ENCODE measurements around the gene CD46. TPM values are rescaled to one million over a fixed set of nuclear protein-coding genes. Genes with fewer than 3 reads are reported as not detected.
"Not testable (repeated sequence)": the region's sequence is repeated elsewhere in the genome, so short reads cannot be mapped to it uniquely, and the experiment has no call there.

The CD46 gene
- polyA plus RNA-seq (2013, experiment 1 of 2; ENCODE audit: insufficient read length), result 73.9 TPM
- polyA plus RNA-seq (2013, experiment 2 of 2; ENCODE audit: insufficient read length), result 73.6 TPM

DNA sequence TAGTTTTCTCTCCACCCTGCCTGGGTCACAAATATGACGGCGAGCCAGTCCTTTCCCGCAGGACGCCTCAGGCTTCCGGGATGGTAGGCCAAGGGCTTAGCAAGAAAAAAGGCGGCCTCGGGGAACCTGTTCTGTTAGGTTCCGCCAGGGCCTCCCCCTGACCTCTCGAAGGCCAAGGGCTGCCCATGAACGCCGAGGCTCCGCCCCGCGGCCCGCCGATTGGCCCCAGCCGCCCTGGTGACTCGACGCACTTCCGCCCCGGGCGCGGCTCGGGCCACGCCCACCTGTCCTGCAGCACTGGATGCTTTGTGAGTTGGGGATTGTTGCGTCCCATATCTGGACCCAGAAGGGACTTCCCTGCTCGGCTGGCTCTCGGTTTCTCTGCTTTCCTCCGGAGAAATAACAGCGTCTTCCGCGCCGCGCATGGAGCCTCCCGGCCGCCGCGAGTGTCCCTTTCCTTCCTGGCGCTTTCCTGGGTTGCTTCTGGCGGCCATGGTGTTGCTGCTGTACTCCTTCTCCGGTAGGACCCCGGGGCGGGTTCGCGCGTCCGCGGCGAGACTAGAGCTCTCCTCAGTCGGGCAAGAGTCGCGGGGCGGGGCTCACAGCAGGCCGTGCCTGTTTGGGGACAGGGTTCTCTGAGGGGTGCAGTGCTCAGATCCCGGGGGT, at the start of gene CD46:
Gene CD46, plus strand, starts transcription at position 265 of the 666 bp plus-strand sequence. Its CDS starts 159 bp downstream, at position 424.
- DNase-seq, result peak; percentile 89

GRCh38 chr1:207702317-207702716, 49.5 kb upstream of the CD46 start:
- DNase-seq, result no peak

DNA sequence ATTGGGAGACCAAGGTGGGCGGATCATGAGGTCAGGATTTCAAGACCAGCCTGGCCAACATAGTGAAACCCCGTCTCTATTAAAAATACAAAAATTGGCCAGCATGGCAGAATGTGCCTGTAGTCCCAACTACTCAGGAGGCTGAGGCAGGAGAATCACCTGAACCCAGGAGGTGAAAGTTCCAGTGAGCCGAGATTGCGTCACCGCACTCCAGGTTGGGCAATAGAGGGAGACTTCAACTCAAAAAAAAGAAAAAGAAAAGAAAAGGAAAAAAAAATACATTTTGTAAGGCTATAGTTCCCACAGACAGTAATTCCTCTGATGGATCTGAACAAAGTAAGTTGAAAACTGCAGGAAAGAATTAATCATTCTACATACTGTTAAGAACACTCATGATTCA, 48.1 kb upstream of the CD46 start:
- no peak for DNase-seq

DNA sequence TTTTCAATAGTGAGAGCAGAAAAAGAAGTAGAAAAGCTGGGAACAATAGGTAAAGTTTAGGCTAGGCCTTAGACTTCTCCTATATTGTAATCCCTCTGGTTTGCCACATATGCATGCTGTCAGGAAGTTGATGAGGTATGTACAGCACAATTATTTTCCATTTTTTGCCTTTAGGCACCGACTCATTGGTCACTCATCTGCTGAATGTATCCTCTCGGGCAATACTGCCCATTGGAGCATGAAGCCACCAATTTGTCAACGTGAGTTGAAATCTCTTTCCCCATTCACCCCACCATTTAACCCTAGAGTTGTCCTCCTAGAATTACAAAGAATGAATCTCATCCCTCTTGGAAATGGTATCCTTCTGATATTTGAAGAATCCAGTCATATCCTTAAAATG, 43.9 kb upstream of the CD46 start:
- DNase-seq, result not testable (repeated sequence)

DNA sequence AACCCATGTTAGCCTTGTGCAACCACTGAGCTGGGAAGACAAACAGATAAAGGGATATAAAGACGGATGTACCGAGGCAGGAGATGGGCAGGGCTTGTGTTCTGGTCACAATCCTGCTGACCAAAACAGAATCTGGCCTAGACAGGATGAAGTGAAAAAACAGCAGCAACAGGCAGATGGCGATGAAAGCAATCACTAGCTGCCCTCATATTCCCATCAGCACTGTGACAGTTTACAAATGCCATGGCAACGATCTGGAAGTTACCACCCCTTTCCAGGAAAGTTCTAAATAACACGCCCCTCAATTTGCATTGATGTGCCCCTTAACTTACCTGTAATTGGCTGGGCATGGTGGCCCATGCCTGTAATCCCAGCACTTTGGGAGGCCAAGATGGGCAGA, 40.6 kb upstream of the CD46 start:
- no peak for DNase-seq

- DNase-seq, result not testable (repeated sequence)
Observed at GRCh38 chr1:207712701-207713100, 39.2 kb upstream of the CD46 start.

- no peak for DNase-seq
Observed at GRCh38 chr1:207713529-207713928, 38.3 kb upstream of the CD46 start.

- DNase-seq, result no peak
Observed at GRCh38 chr1:207719234-207719633, 32.6 kb upstream of the CD46 start.

DNA sequence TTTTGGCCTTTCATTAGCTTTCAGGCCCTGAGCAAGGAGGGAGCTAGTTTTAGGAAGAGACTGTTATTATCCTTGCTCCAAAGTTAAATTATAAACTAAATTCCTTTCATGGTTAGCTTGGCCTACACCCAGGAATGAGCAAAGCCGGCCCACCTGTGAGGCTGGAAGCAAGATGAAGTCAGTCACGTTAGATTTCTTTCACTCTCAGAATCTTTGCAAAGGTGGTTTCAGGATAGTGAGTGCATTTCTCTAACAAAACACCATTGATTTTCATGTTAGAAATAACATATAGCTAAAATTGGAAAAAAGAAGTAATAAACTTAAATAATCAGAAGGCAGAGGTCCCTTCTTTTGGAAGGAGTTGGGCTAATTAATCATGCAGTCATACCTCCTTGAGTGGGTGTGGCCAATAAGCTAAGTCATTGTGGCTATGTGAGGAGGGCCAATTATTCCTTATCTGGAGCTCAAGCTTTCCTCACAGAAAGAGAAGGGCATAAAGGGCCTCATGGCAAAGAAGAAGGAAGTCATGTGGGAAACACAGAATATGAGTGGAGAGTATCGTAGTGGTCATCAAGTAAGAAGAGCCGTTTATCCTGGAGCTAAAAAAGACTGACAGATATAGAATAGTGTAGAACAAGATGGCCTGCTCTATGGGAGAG, 23.5 kb upstream of the CD46 start:
- DNase-seq, result not testable (repeated sequence)

- DNase-seq, result not testable (repeated sequence)
Observed at GRCh38 chr1:207737503-207738157, 14.2 kb upstream of the CD46 start.

GRCh38 chr1:207738158-207738659, 13.6 kb upstream of the CD46 start:
- not testable (repeated sequence) for DNase-seq

DNA sequence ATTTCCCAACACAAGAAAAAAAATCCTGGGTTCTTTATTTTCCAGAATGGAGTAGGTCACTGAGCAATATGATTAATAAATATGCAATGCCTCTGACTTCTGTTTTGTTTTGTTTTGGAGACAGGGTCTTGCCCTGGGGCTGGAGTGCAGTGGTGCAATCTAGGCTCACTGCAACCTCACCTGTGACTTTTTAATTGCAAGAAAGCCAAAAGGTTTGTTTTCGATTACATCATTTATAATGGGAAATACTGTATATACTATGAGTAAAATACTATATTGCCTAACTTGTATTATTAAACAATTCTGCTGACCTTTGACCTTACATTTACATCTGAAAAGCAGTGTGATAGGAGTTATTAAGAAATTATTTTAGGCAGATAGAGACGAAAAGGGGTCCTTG, 11.6 kb upstream of the CD46 start:
- DNase-seq, result no peak

GRCh38 chr1:207742850-207743555, 8.9 kb upstream of the CD46 start:
- DNase-seq, result no peak

DNA sequence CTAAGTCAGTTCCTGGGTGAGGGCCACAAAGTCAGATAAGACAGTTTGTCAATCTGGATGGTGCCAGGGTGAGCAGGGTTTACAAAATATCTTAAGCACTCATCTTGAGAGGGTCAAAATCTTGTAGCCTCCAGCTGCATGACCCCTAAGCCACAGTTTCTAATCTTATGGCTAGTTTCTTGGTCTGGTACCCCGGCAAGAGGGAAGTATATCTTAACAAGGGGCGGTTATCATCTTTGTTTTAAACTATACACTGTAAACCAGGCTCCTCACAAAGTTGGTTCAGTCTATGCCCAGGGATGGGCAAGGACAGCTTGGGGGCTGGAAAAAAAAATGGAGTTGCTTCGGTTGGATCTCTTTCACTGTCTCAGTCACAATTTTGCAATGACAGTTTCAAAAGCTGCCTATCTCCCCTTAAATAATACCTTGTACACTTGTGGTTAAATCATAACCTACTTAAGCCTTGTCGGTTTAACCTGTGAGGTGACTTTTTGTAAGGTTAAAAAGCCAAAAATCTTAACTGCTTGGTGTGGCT, 7.8 kb upstream of the CD46 start:
- no peak for DNase-seq

DNA sequence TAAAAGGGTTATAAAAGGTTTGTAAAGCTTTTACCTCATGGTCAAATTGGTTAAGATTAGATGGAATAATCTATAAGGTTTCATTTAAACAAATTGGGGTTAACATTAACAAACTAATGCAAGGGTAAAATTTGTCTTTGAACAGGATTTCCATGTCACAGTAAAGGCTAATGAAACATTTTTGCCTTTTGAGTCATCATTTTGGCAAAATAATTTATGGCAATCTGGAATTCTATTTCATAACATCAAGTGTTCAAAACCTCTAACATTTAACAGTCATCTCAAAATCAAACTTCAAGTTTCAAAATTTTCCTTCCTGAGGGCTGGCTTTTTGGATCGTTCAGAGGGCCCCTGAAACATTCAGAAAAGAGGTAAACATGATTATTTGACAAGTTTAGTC, 6.6 kb upstream of the CD46 start:
- peak; percentile 44 for DNase-seq

DNA sequence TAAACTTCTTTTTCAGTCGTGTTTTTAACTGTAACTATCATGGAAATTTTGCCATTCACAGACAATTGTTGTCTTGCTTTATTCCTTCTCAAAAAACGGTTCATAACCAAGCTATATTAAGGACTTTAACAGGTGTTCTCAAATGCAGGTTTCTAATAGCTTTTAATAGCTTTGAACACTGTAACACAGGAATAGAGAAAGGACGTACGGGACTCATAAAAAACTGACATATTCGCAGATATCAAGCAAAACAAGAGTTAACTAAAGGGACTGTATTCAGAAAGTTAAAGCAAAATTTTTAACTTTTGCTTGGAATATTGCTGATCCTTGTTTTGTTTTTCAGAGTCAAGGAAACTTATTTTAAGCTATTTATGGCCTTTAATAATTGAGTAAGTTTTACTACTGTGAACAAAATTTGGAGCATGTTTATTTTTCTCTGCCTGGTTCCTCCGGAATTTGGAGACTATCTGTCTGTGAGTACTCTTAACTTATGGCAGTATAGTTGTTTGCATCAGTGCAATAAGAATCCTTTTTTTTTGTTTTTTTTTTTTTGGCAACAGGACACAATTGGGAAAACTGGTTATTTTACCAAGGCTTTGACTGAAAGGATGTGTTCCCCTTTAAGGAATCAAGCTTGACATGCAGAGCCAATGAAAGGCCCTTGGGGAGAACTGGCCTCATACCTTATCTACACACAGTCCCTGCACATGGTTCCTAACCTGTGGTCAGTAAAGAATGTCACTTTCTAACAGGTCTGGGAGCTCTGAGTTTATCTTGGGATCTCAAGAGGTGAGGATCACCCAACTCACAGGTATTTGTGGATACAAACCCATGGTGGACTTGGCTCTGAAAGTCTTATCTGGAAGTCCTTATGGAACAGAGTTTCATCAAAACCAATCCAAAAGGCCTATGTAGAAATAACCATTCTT, 5.8 kb upstream of the CD46 start:
- DNase-seq, result no peak

DNA sequence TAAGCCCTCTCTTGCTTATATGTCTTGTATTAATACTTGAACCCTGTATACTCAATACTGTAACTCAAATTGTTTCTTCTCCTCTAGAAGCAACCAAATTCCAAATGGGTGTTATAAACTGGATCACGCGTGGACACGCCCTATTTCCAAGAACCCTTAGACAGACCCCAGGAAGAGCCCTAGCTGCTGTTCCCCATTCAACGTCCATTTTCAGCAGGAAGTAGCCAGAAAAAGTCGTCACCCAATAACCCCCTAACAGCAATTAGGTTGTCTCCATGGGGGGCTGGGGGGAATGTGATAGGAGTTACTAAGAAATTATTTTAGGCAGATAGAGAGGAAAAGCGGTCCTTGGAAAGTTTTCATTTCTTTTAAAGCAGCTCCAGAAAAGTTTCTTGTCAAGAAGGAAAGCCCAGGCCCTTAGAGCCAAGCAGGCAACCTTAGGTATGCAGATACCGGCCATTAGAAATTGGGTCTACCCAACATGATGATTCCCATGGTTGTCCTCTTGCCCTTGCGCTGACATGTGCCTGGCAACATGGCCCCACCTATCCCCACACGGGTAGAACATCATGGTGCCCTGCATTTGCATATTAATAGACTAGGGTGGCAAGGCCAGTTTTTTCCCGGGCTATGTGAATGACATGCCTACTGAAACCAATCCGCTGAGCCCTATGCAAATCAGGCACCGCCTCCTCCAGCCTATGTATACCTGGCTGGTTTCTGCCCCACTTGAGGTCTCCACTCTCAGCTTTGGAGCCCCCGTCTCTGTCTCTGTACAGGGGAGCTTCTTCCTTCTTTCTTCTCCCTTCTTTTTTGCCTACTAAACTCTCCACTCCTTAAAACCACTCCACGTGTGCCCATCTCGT, 4.0 kb upstream of the CD46 start:
- DNase-seq, result no peak

- no peak for DNase-seq
Observed at GRCh38 chr1:207748737-207749528, 2.9 kb upstream of the CD46 start.

DNA sequence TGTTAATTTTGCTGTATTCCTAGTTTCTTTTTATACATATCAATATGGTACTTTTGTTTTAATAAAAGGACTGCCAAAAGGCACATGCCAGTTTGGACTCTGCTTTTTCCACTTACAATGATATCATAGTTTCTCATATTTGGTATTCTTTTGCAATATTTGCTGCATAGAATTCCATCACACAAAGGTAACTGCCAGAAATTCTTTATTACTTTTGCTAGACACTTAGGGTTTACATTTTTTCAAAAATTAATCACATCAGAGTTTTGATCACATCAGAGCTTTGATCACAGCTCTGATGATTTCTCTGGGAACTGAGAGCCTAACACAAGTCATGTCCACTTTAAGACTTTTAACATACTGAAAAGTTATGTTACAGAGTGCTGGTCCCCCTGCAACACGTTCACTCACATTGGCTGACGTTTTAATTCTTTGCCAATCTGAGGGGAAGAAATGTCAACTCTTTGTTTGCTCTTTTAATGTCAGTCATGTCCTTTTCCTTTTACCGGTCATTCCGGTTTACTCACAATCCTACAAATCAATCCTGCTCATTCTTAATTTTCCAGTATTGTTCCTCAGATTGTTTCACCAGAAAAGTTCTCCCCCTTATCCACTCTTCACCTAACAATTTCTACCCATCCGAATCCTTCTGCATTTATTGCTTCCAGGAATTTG, 1.1 kb upstream of the CD46 start:
- DNase-seq, result no peak

Data from fibroblast of skin of abdomen (primary cell).